NT2/D1 (cell line): ENCODE measurements around the gene P3H3.
A peak's percentile ranks its signal among the peaks of the same experiment; 100 is the strongest.

Experiments
- DNase-seq: peaks from one replicate; pipeline ENCODE4 v3.0.0-alpha.2; 2011; ENCODE audit warnings: low read depth, low spot score
- H3K27me3 ChIP-seq: 2 replicates; pipeline ENCODE4 v1.6.0; 2011; ENCODE audit warnings: mild to moderate bottlenecking; ENCODE audit not compliant: insufficient read length, insufficient read depth
- H3K36me3 ChIP-seq: 2 replicates; pipeline ENCODE4 v1.6.1; 2011; ENCODE audit warnings: mild to moderate bottlenecking, low read length, mixed read lengths; ENCODE audit not compliant: insufficient read depth, insufficient read length
- H3K4me1 ChIP-seq: 2 replicates; pipeline ENCODE4 v1.5.1; 2011; ENCODE audit not compliant: insufficient read depth, insufficient read length
- H3K4me3 ChIP-seq: 2 replicates; pipeline ENCODE4 v1.5.1; 2011; ENCODE audit warnings: low read depth; ENCODE audit not compliant: insufficient read length
- H3K9ac ChIP-seq: 2 replicates; pipeline ENCODE4 v1.6.0; 2011; ENCODE audit warnings: low read depth; ENCODE audit not compliant: insufficient read length
- H3K9me3 ChIP-seq: 2 replicates; pipeline ENCODE4 v1.5.1; 2011; ENCODE audit warnings: mild to moderate bottlenecking, low read length; ENCODE audit not compliant: insufficient read depth
- SUZ12 ChIP-seq: IDR thresholded peaks from 2 replicates; pipeline ENCODE4 v1.6.1; 2011; ENCODE audit not compliant: insufficient read length, insufficient read depth; ENCODE audit errors: extremely low read depth
- YY1 ChIP-seq: IDR thresholded peaks from 2 replicates; pipeline ENCODE4 v1.6.1; 2011; ENCODE audit not compliant: insufficient read length, insufficient read depth
- ZNF274 ChIP-seq: IDR thresholded peaks from 2 replicates; pipeline ENCODE4 v1.6.1; 2011; ENCODE audit warnings: mild to moderate bottlenecking, low read depth, low read length

The P3H3 gene

DNA sequence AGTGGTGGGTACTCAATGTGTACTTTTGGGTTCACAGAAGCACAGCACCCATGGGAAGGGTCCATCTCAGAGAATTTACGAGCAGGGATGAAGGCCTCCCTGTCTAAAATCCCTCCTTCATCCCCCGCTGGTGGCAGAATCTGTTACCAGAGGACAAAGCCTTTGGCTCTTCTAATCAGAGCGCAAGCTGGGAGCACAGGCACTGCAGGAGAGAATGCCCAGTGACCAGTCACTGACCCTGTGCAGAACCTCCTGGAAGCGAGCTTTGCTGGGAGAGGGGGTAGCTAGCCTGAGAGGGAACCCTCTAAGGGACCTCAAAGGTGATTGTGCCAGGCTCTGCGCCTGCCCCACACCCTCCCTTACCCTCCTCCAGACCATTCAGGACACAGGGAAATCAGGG, 8.0 kb upstream of the P3H3 start:
- H3K9me3 ChIP-seq = no peaks in the 10 kb centered on the region
- no peak for DNase-seq
- peaks cover 8% of the 10 kb centered on the region for H3K27me3 ChIP-seq
- no peak overlapping the region for H3K4me3 ChIP-seq
- peak overlapping the region; percentile 53 for H3K9ac ChIP-seq
- peaks cover 58% of the 10 kb centered on the region for H3K4me1 ChIP-seq
- peaks cover 12% of the 10 kb centered on the region for H3K36me3 ChIP-seq
- no peak for TF ChIP-seq YY1
- TF ChIP-seq ZNF274 = no peak
- TF ChIP-seq SUZ12 = no peak

DNA sequence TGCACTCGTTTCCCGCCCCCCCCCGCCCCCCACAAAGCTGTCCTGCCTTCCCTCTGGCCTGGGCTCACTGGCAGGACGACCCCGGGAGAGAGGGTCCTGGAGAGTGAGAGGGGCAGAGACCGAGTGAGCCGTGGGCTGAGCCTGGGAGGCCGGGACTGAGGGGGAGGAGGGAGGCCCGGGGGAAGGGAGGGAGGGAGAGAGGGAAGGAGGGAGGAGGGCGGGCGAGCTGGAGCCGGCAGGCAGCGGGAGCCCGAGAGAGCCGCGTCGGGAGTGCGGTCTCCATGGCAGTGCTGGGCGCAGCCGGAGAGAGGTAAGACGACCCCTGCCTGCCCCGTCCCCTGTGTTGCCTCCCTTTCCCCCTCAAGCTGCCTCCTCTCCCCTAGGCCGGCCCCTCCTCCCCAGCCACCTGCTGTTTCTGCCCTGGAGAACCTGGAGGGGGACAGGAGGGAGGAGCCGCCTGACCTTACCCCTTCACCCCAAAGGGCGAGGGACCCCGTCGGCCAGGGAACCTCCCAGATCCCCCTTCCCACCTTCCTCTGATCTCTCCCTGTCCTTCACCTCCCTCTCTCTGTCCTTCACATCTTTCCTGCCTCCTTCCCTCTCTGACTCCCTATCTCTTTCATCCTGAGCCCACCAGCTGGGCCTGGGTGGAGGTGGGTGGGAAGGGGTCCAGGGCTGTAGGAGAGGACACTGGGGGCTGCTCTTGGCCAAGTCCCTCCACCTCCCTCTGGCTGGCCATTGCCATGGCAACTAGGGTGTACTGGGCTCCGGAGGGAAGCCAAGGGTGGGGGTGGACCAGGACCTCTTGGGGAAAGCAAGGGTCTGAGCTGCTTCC, 6.4 kb upstream of the P3H3 start, which contains the start of gene GPR162:
GPR162 (plus strand) TSS at position 231 of the 835 bp plus-strand sequence. CDS start 2,078 bp downstream, outside the sequence.
- no peaks in the 10 kb centered on the region for H3K27me3 ChIP-seq

DNA sequence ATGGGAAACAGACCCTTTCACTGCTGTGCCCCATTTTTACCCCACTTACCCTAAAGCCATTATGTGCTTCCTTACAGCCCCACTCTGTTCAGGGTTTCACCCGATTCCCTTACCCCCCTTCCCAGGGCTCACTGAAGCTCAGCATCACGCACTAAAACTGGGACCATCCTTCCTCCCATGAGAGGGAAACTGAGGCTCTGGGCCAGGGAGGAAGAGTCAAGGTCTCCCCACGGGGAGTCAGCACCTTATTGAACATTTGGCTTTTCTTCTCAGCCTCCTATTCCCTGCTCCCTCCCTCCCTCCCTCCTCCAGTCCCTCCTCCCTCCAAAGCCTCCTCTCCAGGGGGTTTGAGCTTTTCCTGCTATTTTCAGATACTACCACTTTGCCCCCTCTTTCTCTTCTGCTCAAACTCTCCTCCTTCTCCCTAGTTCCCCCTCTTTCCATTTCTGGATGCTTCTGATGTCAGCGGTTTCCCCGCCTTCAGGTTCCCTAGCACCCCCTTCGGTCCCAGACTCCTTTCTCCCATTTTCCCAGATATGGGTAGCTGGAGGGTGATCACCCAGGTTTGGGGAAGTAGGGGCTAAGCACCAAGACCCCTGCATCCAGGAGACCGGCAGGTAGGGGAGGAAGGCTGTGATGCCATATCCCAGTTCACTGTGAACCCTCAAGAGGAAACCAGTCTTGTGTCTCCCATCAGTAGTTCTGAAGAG, 5.6 kb upstream of the P3H3 start:
- peak overlapping the region; percentile 66 for H3K4me3 ChIP-seq
- peaks cover 77% of the 10 kb centered on the region for H3K4me1 ChIP-seq
- H3K36me3 ChIP-seq = peaks cover 27% of the 10 kb centered on the region
- DNase-seq = no peak
- H3K9ac ChIP-seq = peak overlapping the region; percentile 84
- no peaks in the 10 kb centered on the region for H3K9me3 ChIP-seq
- TF ChIP-seq YY1 (no peak), SUZ12 (no peak), ZNF274 (no peak)
- H3K27me3 ChIP-seq = no peaks in the 10 kb centered on the region

More for the DNA sequence above, 6.4 kb upstream of the P3H3 start, which contains the start of gene GPR162:
- Histone ChIP-seq H3K4me3 (peak within 1 kb of the TSS; percentile 66), H3K36me3 (peaks cover 23% of the 10 kb centered on the region), H3K4me1 (peaks cover 72% of the 10 kb centered on the region), H3K9me3 (no peaks in the 10 kb centered on the region), H3K9ac (peak within 1 kb of the TSS; percentile 94)
- DNase-seq = peak; percentile 97
- TF ChIP-seq SUZ12 = no peak
- TF ChIP-seq ZNF274 = no peak
- TF ChIP-seq YY1 = no peak

DNA sequence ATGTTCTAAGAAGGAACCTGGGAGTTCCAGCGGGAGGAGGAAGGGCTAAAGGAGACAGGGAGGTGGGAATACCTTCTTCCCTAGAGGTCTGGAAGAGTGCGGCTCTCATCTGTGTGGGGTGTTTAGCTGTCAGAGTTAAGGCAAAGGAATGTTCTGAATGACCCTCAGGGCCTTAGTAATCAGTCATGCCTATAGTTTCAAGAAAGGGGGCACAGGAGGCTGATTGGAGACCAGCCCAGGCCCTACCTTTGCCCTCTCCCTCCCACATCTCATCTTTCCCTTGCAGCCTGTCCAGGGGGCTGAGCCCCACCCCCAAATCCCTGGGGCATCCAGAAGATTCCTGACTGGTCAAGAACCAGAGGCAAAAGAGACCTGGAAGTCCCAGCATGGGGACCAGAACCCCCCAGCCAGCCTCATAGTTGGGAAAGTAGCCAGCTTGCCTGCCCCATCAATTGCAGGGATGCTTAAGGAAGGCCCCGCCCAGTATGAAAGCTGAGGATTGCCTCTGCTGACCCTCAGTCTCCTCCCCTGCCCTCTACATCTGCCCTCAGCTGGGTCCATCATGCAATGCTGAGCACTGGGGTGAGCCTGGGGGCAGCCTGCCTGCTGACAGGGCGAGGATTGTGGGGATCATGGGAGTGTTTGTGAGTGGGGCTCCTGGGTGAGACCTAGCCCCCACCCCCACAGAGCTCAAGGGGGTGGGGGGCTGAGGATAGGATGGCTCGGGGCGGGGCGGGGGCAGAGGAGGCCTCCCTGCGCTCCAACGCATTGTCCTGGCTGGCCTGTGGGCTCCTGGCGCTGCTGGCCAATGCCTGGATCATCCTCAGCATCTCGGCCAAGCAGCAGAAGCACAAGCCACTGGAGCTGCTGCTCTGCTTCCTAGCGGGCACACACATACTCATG, 4.8 kb upstream of the P3H3 start:
- Histone ChIP-seq H3K36me3 (peaks cover 27% of the 10 kb centered on the region), H3K4me3 (no peak overlapping the region), H3K9me3 (no peaks in the 10 kb centered on the region), H3K27me3 (no peaks in the 10 kb centered on the region), H3K9ac (no peak overlapping the region), H3K4me1 (peaks cover 69% of the 10 kb centered on the region)
- TF ChIP-seq YY1 (no peak), SUZ12 (no peak), ZNF274 (no peak)
- DNase-seq = no peak

DNA sequence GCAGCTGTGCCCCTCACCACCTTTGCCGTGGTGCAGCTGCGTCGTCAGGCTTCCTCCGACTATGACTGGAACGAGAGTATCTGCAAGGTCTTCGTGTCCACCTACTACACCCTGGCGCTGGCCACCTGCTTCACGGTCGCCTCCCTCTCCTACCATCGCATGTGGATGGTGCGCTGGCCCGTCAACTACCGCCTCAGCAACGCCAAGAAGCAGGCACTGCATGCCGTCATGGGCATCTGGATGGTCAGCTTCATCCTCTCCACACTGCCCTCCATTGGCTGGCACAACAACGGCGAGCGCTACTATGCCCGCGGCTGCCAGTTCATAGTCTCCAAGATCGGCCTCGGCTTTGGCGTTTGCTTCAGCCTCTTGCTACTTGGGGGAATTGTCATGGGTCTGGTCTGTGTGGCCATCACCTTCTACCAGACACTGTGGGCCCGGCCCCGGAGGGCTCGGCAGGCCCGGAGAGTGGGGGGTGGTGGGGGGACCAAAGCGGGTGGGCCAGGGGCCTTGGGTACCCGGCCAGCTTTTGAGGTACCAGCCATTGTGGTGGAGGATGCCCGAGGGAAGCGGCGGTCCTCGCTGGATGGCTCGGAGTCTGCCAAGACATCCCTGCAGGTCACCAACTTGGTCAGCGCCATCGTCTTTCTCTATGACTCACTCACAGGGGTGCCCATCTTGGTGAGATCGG, 4.0 kb upstream of the P3H3 start:
- H3K9ac ChIP-seq = no peak overlapping the region
- H3K27me3 ChIP-seq = no peaks in the 10 kb centered on the region
- peaks cover 27% of the 10 kb centered on the region for H3K36me3 ChIP-seq
- DNase-seq = no peak
- no peaks in the 10 kb centered on the region for H3K9me3 ChIP-seq
- TF ChIP-seq ZNF274 = no peak
- no peak for TF ChIP-seq YY1
- TF ChIP-seq SUZ12 = no peak
- no peak overlapping the region for H3K4me3 ChIP-seq
- peaks cover 63% of the 10 kb centered on the region for H3K4me1 ChIP-seq

DNA sequence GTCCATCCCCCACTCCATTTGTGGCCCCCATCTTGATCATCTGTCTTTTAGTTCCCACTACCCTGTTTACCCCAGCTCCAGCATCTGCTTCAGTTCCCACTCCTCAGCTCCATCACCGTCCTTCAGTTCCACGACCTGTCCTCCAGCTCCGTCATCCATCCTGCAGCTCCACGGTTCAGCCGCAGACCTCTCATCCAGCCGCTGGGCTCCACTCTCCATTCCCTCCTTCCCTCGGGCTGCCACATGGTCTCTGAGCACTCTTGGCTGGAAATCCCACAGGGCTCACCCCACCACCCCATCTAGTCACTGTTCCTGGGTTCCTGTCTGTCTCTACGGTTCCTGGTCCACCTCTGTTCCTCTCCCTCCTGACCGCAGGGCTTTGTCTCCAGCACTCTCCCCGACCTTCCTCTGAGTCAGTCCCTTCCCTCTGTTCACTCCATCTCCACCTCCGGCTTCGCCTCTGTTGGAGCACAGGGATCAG, 3.3 kb upstream of the P3H3 start:
- no peak for TF ChIP-seq SUZ12
- peaks cover 31% of the 10 kb centered on the region for H3K36me3 ChIP-seq
- H3K4me1 ChIP-seq = peaks cover 60% of the 10 kb centered on the region
- H3K27me3 ChIP-seq = no peaks in the 10 kb centered on the region
- H3K9me3 ChIP-seq = no peaks in the 10 kb centered on the region
- H3K9ac ChIP-seq = peak overlapping the region; percentile 57
- no peak overlapping the region for H3K4me3 ChIP-seq
- DNase-seq = no peak
